Left ventricle myocardium inferior (tissue), 1 donor: ENCODE measurements around the gene CTCF. TPM values are rescaled to one million over a fixed set of nuclear protein-coding genes. Genes with fewer than 3 reads are reported as not detected.

ENCODE experiments used
- DNase-seq: peaks from one replicate; pipeline ENCODE4 v3.0.0-alpha.2; 2020
- H3K27ac ChIP-seq: fragments of 200-600 bp; replicated peaks from 2 replicates; pipeline ENCODE4 v1.8.0; 2021
- H3K27me3 ChIP-seq: fragments of 200-600 bp; 2 replicates; pipeline ENCODE4 v1.8.0; 2021; ENCODE audit warnings: low read depth
- H3K36me3 ChIP-seq: fragments of 200-600 bp; 2 replicates; pipeline ENCODE4 v1.8.0; 2021
- H3K4me1 ChIP-seq: fragments of 200-600 bp; 2 replicates; pipeline ENCODE4 v1.8.0; 2021
- H3K4me3 ChIP-seq: fragments of 200-600 bp; 2 replicates; pipeline ENCODE4 v1.8.0; 2021; ENCODE audit warnings: mild to moderate bottlenecking, moderate library complexity
- H3K9me3 ChIP-seq: fragments of 200-600 bp; replicated peaks from 2 replicates; pipeline ENCODE4 v1.8.0; 2021
- intact Hi-C: fragments of 100-400 bp; cut with micrococcal nuclease; formaldehyde crosslinking; loops from one replicate; pipeline ENCODE4 v1.11.0; 2022
- total RNA-seq: library from RNA; stranded (reverse); fragmentation: NEBNext Ultra II Directional; extraction: Animal tissue kit (Norgen Biotek cat#: 25700); gene quantifications from one replicate; pipeline ENCODE4 v1.2.1, GENCODE V29; 2021
- TF ChIP-seq, protein P1 (sequence below): fragments of 200-600 bp; IDR thresholded peaks from 2 replicates; pipeline ENCODE4 v1.8.0; 2021; ENCODE audit warnings: antibody characterized with exemption, mild to moderate bottlenecking, borderline replicate concordance
- donor health status: DM: no; HTN: yes; CAD: no; lungs with severe emphysema.

Gene CTCF
- total RNA-seq, 1 donor from 2014 or later, result 26.1 TPM

GRCh38 chr16:67561824-67562525 is 351 bp upstream of the CTCF start:
- DNase-seq, result peak; percentile 97
- Histone ChIP-seq H3K27ac (peak overlapping the region; percentile 97), H3K27me3 (no peaks in the 10 kb centered on the region), H3K4me1 (peaks cover 53% of the 10 kb centered on the region), H3K9me3 (no peaks in the 10 kb centered on the region), H3K4me3 (peak overlapping the region; percentile 76), H3K36me3 (no peaks in the 10 kb centered on the region)
- intact Hi-C loops, result no loop called here
- TF ChIP-seq, protein P1, sequence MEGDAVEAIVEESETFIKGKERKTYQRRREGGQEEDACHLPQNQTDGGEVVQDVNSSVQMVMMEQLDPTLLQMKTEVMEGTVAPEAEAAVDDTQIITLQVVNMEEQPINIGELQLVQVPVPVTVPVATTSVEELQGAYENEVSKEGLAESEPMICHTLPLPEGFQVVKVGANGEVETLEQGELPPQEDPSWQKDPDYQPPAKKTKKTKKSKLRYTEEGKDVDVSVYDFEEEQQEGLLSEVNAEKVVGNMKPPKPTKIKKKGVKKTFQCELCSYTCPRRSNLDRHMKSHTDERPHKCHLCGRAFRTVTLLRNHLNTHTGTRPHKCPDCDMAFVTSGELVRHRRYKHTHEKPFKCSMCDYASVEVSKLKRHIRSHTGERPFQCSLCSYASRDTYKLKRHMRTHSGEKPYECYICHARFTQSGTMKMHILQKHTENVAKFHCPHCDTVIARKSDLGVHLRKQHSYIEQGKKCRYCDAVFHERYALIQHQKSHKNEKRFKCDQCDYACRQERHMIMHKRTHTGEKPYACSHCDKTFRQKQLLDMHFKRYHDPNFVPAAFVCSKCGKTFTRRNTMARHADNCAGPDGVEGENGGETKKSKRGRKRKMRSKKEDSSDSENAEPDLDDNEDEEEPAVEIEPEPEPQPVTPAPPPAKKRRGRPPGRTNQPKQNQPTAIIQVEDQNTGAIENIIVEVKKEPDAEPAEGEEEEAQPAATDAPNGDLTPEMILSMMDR, result no peak

DNA sequence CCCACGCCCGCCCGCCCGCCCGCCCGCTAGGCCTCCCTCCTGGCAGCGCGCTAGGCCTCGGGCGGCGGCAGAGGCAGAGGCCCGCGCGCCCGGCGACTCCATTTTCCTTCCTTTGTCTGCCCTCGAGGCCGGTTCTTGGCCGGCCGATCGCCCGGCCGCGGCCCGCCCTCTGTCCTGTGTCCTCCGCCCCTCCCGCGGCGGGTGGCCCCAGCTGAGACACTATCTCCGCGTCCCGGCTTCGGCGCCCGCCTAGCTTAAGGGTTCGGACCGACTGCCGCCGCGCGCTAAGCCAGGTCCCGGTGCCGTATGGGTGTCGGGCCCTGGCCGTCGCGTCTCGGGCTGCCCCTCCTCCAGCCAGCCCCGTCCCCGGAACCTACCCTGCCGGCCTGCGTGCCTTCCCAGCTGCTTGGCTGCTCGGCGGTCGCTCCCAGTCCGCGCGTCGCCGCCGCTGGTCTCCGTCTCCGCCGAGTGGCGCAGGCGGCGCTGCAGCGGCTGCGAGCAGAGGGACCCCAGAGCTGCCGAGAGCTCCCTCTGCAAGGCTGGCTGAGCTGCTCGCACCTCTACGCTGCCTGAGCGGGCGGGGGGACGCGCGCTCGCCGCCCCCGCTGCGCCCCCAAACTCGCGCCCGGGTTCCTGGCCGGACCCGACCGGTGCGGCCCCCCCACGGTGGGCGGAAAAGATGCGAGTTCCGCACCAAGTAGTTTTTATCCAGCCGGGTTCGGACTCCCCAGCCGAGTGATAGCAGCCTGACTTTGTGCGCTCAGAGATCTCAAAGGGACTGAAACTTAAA is 787 bp downstream of the CTCF start:
- DNase-seq, result peak; percentile 69
- TF ChIP-seq, protein P1, result peak; percentile 31
- Histone ChIP-seq H3K27me3 (no peaks in the 10 kb centered on the region), H3K36me3 (no peaks in the 10 kb centered on the region), H3K4me1 (peaks cover 60% of the 10 kb centered on the region), H3K9me3 (no peaks in the 10 kb centered on the region), H3K4me3 (peak overlapping the region; percentile 76), H3K27ac (peak overlapping the region; percentile 97)
- intact Hi-C loops, result no loop called here

DNA sequence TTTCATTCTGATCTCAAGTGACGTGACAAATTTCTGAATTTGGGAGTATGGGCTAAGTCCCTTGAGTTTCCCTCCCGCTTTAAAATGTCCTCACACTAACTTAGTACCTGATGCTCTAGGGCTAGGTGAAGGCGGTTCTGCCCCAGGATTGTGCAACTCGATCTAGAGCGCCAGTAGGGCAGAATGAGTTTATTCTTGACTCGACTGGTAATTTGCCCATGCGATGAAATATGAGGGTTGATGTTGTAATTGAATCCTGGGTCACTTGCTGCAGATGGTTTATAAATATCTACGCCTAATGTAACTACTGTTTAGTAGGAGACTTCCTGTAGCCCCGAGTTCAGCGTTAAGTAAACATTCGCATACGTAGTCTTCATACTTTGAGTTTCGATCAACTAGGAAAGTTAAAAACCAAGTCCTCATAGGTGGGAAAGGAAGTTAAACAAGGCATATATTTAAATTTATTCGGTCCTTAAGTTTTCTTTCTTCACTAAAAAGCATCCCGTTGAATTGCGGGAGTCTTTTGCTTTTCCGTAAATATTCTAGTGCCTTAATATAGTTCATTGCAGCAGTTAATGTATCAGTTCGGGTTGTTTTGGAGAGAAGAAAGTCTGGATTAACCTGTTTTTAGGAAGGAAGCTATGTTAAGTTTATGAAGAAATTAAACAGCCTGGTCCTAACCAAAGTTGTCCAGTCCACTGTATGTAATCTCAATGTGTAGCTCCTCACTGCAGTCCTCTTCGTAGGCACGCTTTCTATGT is 1.6 kb downstream of the CTCF start:
- DNase-seq, result no peak
- H3K4me3 ChIP-seq, result peak overlapping the region; percentile 76
- peak overlapping the region; percentile 97 for H3K27ac ChIP-seq
- H3K36me3 ChIP-seq, result no peaks in the 10 kb centered on the region
- peaks cover 60% of the 10 kb centered on the region for H3K4me1 ChIP-seq
- intact Hi-C loops, result no loop called here
- no peaks in the 10 kb centered on the region for H3K9me3 ChIP-seq
- H3K27me3 ChIP-seq, result no peaks in the 10 kb centered on the region
- TF ChIP-seq, protein P1, result no peak

DNA sequence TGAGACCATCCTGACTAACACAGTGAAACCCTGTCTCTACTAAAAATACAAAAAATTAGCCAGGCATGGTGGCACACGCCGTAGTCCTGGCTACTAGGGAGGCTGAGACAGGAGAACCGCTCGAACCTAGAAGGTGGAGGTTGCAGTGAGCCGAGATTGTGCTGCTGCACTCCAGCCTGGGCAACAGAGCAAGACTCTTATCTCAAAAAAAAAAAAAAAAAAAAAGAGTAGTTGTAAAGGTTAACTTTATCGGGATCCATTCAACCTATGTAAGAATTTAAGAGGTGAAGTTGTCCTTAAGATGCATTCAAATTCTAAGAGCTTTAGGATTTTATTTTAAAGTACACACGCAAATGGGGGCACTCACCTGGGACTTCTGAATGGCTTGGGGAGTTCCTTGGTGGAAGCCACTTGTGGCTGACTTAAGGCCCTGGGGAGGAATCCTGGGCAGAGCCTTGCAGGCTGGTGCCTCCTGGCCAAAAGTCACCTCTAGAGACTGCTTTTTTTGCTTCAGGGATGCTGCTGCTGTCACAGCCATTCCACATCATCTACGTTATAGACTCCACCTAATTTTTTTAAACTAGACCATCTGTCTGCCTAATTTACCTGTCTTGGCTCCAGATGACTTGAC is 3.3 kb downstream of the CTCF start:
- Histone ChIP-seq H3K36me3 (no peaks in the 10 kb centered on the region), H3K4me1 (peaks cover 57% of the 10 kb centered on the region), H3K27ac (no peak overlapping the region), H3K9me3 (no peaks in the 10 kb centered on the region), H3K27me3 (no peaks in the 10 kb centered on the region), H3K4me3 (no peak overlapping the region)
- intact Hi-C loops, result no loop called here
- TF ChIP-seq, protein P1, result no peak
- no peak for DNase-seq

DNA sequence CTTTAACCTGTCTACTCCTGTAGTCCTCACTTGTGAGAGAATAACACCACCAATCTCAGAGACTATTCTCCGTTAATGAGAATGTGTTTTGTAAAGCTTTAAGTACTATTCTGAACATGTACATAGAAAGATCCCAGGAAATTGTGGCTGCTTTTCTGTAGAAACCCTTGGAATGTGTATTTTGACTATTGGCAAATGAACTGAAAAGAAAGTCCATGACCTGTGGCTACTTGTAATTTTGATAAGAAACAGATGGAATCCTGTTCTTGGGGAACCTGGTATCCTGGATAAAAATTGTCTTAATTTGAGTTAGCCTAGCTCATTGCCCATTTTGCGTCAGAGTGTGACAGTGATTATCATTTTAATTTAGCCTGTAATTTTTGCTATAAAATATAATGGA is 9.1 kb downstream of the CTCF start:
- H3K27ac ChIP-seq, result no peak overlapping the region
- TF ChIP-seq, protein P1, result no peak
- peaks cover 12% of the 10 kb centered on the region for H3K4me1 ChIP-seq
- DNase-seq, result no peak
- H3K36me3 ChIP-seq, result peaks cover 44% of the 10 kb centered on the region
- intact Hi-C loops, result loop anchor here (10.0 kb wide), 1 partner anchor 63 kb away; no protein-coding TSS in a partner anchor
- no peaks in the 10 kb centered on the region for H3K27me3 ChIP-seq
- H3K4me3 ChIP-seq, result no peak overlapping the region
- H3K9me3 ChIP-seq, result no peaks in the 10 kb centered on the region
